Raji (cell line): ENCODE data around the gene B3GNT9.

ENCODE experiments used
- POLR2A ChIP-seq: IDR thresholded peaks from 2 replicates; pipeline ENCODE4 v1.6.1; 2011; ENCODE audit warnings: low read depth, low read length, control low read depth; ENCODE audit not compliant: insufficient read depth

The B3GNT9 gene

DNA sequence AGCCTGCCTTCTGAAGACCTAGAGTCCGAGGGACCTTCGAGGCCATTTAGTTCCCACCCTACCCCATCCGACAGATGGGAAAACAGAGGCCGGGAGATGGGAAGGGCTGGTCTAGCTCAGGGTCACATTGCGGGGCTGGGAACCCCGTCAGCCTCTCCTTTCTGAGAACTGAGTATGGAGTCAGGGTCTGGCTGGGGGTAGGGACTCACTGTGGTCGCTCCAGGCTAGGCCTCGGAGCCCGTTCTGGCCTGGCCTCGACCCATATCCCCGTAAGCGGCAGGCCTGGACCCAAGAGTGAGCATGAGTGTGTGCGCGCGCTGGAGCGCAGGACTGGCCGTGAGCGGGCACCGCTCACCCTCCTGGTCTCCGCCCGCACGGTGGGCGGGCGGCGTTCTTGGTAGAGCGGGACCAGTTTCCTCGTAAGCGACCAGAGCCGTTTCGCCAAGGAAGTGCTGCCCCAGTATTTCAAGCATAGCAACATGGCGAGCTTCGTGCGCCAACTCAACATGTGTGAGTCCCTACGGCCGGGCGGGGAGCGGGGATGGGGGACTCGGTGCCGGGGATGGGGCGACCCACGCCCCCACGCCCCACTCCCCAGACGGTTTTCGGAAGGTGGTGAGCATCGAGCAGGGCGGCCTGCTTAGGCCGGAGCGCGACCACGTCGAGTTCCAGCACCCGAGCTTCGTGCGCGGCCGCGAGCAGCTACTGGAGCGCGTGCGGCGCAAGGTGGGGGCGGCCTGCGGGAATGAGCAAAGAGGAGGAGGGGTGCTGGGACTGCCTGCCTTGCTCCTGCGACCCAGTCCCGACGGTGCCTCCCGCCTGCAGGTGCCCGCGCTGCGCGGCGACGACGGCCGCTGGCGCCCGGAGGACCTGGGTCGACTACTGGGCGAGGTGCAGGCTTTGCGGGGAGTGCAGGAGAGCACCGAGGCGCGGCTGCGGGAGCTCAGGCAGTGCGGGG, 14.6 kb upstream of the B3GNT9 start:
- TF ChIP-seq POLR2A, result no peak

DNA sequence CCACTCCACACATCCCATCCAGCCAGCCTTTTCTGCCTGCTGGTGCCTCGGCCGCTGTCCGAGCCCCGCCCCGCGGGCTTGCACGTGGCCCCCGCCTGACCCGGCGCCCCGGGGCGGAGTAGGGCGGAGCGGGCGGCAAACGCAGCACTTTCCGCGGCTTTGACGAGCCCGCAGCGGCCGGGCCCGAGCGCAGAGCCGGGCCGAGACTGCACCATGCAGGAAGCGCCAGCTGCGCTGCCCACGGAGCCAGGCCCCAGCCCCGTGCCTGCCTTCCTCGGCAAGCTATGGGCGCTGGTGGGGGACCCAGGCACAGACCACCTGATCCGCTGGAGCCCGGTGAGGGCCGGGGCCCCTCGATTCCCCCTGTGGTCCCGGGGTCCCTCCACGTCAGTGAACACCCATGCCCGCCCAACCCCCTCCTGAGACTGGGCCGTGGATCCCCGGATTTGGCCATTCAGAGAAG, 13.8 kb upstream of the B3GNT9 start, which contains the start of gene HSF4:
HSF4 (plus strand) TSS at position 147 of the 463 bp plus-strand sequence; CDS start at position 214, 67 bp downstream.
- TF ChIP-seq POLR2A, result no peak

DNA sequence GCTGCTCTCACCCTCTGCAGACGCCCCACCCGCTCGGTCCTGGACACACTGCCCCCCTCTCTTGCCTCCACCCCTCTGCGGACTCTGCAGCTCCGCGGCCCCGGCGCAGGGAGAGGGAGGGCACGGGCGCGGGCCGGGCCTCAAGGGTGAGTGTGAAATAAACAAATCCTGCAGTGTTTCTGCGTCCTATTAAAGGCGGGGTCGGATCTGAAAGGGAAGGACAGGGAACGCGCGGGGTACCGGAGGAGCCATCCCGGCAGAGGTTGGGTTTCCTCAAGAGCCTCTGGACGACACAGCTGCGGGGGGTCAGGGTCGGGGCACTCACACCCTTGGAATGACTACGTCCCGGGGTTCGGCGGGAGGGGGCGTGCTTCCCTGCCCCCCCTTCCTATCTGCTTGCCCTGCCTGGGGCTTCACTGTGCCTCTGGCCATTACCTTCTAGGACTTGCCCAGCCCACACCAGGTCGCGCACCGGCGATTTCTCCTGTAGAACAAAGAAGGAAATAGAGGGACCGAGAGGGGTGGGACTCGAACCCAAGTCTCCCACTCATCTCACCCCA, 13.3 kb upstream of the B3GNT9 start:
- TF ChIP-seq POLR2A, result no peak

DNA sequence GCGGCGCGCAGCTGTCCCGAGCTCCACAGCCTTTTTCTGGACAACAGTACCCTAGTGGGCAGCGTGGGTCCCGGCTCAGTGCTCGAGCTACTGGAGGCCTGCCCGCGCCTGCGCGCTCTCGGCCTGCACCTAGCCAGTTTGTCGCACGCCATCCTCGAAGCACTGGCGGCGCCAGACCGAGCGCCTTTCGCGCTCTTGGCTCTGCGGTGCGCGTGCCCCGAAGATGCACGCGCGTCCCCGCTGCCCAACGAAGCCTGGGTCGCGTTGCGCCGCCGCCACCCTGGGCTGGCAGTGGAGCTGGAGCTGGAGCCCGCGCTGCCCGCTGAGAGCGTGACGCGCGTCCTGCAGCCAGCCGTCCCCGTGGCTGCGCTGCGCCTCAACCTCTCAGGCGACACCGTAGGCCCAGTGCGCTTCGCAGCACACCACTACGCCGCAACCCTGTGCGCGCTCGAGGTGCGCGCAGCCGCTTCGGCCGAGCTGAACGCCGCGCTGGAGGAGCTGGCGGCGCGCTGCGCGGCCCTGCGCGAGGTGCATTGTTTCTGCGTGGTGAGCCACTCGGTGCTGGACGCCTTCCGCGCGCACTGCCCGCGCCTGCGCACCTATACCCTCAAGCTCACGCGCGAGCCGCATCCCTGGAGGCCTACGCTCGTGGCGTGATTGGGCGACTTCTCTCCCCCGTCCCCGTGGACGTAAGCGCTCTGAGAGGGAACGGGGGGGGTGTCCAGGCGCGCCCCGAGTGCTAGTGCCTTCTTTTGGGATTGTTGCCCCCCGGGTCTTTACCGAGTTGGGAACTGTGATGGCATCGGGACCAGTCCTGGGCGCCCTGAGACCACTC, 12.6 kb upstream of the B3GNT9 start:
- TF ChIP-seq POLR2A, result no peak

DNA sequence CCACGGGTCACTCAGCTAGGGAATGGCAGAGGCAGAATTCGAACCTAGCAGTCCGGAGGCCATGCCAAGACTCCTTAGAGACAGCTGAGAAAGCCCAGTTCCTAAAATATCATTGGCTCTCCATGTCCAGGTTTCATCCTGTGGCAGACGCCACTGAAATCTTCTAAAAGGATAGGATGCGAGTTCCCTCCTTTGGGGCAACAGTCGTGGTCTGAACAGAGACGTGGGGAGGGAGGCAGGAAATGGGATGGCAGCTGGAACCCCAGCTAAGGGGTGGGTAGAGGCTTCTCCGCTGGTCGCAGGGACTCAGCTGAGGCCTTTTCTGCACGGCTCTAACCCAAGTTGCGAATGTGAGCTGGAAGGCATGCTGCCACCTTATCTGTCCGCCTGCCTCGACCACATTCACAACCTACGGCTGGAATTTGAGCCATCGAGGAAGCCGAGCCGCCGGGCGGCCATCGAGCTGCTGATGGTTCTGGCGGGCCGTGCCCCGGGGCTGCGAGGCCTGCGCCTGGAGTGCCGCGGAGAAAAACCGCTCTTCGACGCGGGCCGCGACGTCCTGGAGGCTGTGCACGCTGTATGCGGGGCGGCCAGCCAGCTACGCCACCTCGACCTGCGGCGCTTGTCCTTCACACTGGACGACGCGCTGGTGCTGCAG, 11.8 kb upstream of the B3GNT9 start:
- TF ChIP-seq POLR2A, result no peak

DNA sequence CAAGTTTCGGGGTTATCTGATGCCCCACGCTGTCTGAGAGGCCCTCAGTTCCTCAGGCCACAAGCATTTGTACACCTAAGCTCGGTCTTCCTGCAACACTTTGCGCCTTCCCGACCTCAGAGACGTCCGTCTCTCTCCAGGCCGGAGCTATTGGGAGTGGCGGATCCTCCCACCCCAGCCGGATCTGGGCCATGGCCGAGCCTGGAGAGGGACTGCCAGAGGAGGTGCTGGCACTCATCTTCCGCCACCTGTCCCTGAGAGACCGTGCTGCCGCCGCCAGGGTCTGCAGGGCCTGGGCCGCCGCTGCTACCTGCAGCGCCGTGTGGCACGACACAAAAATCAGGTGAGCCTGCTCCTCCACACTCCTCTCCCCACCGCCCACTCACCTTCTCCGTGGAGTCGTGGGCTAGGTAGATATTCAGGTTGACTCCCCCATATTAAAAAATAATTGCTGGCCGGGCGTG, 10.8 kb upstream of the B3GNT9 start:
- TF ChIP-seq POLR2A, result no peak

DNA sequence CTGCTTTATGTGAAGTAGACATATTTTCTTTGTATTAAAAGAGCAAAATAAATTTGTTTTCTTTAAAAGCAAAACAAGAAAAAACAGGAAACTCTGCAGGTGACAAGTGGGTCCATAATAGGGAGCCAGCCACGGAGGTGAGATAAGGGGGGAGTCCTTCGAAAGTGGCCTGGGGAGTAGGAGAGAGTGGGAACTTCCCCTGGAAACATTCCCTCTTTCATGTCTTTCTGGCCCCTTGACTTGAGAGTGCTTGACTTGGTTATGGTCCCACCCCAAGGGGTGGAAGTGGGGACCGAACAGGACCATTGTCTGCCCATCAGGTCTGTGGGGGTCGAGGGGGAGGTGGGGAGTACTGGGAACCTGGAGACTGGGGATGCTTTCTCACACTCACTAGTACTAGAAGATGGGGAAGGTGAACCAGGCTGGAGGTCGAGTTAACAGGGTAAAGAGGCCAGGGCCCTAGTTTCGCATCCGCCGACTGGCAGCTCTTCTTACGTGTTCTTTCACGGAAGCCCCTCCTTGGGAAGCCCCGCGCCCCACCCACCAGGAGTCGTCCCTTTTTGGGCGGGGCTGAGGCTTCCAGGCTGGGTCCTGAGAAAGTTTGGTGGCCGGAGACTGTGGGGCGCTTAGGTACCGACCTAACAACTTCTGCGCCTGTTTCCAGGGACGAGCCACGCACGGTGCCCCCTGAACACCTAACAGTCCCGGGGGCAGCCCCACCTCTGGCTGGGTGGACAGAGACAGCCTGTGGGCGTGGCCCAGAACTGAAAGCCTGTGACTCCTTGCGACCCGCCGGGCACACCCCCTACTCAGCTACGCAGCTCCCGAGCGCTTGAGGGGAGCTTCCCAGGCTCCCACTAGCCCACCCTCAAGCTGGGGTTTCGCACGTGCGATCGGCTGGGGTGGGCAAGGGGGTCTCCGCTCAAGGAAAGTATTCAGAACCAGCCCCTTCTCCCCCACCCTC, 8.1 kb upstream of the B3GNT9 start:
- peak; percentile 22; the same call in 1 of the 2 replicates for TF ChIP-seq POLR2A

DNA sequence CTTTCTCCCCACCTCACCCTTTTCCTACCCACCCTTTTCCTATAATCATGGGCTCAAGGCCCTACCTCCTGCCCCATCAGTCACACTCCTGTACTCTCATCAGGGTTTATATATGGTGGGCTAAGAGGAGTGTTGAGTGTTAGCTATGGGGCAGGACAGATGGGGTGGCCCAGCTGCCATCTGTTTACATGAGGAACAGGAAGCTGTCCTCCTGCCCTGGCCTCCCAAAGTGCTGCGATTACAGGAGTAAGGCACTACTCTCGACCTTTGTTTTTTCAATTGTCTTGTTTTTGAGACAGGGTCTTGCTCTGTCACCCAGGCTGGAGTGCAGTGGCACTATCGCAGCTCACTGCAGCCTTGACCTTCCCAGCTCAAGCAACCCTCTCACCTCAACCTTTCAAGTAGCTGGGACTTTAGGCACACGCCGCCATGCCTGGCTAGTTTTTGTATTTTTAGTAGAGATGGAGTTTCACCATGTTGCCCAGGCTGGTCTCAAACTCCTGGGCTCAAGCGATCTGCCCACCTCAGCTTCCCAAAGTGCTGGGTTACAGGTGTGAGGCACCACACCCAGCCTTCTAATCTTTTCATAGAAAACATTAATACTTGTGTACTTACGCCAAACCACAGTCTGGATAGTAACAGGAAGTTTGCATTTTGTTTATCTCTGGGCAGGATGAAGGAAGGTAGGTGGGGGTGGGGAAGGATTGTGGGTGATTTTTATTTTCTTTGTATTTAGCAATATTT, 7.3 kb upstream of the B3GNT9 start:
- TF ChIP-seq POLR2A, result no peak

DNA sequence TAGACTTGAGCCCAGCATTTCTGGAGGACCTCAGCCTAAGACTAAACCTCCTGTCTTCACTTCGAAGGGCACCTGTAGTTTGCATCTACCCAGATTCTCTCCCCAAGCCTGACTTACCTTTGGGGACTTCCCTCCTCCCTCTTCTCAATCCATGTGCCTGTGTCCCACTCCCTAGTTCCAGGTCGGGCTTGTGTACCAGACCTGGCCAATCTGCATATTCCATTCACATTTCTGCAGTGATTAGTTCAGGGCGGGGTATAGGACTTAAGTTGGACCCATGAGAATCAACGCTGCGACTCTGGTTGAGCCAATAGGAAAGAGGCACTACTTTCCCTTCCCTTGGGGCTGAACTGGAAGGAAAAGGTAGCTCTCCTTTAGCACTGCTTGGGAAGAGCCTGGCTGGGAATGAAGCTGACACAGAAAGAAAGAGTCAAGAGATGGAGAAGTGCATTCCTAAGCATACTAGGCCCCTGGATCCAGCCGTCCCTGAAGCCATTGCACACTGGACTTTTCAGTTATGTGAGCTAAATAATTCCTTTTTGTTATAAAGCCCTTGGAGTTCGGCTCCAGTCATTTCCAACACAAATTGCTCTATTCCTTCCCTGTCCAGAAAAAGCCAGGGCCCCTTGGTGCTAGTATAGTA, 6.4 kb upstream of the B3GNT9 start:
- TF ChIP-seq POLR2A, result no peak

DNA sequence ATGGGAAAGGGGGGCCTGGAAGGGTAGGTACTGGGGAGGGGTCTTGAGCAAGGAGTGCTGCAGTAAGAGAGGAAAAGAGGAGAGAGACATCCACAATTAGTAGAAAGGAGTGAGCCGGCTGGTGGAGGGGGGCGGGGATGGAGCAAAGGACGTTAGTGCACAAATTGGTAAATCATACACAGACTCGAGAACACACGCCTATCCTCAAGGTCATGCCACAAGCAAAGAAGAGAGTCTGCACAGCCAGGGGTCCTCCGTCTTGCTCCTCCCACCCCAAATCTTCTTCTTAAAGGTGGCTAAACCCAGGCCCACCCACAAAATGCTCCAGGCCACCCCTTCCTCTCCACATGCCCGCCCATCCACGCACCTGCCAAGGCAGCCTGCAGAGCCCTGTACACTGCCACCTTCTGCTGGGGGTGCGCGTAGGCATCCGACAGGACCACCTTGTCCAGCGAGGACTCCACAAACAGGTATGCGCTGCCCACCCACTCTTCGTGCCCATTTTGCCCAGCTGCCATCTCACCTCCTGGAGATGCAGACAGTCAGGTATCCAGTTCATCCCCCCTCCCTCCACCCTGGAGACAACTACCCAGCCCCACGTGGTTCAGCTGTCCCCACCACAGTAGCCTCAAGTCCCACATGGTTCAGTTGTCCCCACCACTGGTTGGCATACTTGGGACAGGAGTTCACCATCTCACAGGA, 5.5 kb upstream of the B3GNT9 start:
- no peak for TF ChIP-seq POLR2A

DNA sequence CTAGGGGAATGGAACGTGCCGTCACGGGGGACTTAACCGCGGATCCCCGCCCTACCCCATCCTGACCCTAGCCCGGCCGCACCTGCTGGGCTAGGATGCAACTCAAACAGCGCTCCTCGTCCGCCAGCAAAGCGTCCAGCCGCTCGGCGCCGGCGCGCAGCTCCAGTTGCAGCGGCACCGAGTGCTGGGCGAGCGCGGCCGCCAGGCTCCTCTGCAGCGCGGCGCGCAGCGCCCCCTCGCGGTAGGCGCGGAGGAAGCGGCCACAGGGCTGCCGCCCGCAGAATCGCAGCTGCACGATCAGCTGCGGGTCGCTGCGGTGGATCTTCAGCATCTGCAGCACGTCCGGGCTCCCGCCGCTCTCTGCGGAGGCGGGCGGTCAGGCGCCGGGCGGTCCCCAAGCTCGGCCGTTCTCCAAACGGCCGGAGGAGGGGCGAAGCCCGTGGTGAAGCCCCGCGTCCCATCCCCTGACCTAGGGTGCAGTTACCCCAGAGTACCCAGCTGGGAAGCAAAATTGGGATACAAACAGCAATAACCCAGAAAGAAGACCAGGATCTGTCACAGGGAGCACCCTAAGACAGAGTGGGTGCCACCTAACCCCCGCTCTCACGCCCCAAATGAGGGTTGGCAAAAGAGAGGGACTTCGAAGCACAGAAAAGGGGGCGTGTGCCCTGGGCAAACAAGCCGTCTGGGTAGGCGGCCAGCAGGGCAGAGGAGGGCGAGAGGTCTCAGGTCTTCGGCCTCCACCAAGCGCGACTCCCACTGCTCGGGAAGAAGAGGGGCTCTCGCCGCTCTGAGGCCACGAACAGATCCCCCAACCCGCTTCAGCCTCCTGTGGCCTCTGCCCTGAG, 4.7 kb upstream of the B3GNT9 start:
- TF ChIP-seq POLR2A, result no peak
